Osteoblast (primary cell): ENCODE data around the gene NHLRC4. TPM values are rescaled to one million over a fixed set of nuclear protein-coding genes. Genes with fewer than 3 reads are reported as not detected.

Experiments
- DNase-seq: peaks from one replicate; pipeline ENCODE4 v3.0.0; 2011; ENCODE audit warnings: low spot score, mixed read lengths; ENCODE audit not compliant: insufficient read length; ENCODE audit errors: missing footprints
- H2AFZ ChIP-seq: 2 replicates; pipeline ENCODE4 v1.6.0; 2011; ENCODE audit warnings: mild to moderate bottlenecking, low read length
- H3K27ac ChIP-seq: 2 replicates; pipeline ENCODE4 v1.5.1; 2011; ENCODE audit warnings: mild to moderate bottlenecking, low read depth, low read length, moderate library complexity
- H3K27me3 ChIP-seq: 2 replicates; pipeline ENCODE4 v1.6.0; 2012; ENCODE audit warnings: mild to moderate bottlenecking, control low read depth, inconsistent platforms, low read length, moderate library complexity; ENCODE audit not compliant: insufficient read depth
- H3K36me3 ChIP-seq: 2 replicates; pipeline ENCODE4 v1.5.1; 2011; ENCODE audit warnings: mild to moderate bottlenecking, low read length, control low read depth, moderate library complexity; ENCODE audit not compliant: insufficient read depth
- H3K4me1 ChIP-seq: 2 replicates; pipeline ENCODE4 v1.5.1; 2011; ENCODE audit warnings: mild to moderate bottlenecking, low read length, control low read depth, moderate library complexity; ENCODE audit not compliant: insufficient read depth
- H3K4me2 ChIP-seq: 2 replicates; pipeline ENCODE4 v1.6.0; 2011; ENCODE audit warnings: mild to moderate bottlenecking, low read length; ENCODE audit not compliant: insufficient read depth
- H3K4me3 ChIP-seq: fragments of 200-600 bp; sonication (generic); 3 replicates; pipeline ENCODE4 v1.5.1; 2012; ENCODE audit warnings: mild to moderate bottlenecking, low read length, inconsistent platforms; ENCODE audit not compliant: insufficient read depth
- H3K79me2 ChIP-seq: 2 replicates; pipeline ENCODE4 v1.6.0; 2012; ENCODE audit warnings: mild to moderate bottlenecking, low read length, control low read depth, inconsistent platforms; ENCODE audit not compliant: insufficient read depth
- H3K9me3 ChIP-seq: 2 replicates; pipeline ENCODE4 v1.5.1; 2011; ENCODE audit warnings: low read depth, low read length, control low read depth
- H4K20me1 ChIP-seq: 2 replicates; pipeline ENCODE4 v1.6.0; 2012; ENCODE audit warnings: mild to moderate bottlenecking, low read length, control low read depth; ENCODE audit not compliant: insufficient read depth
- total RNA-seq: library from RNA; depleted of rRNA; stranded (reverse); fragments of >200 nt; gene quantifications from 2 replicates; pipeline ENCODE4 v1.2.3, GENCODE V29; 2012
- TF ChIP-seq, protein P1 (sequence below): IDR thresholded peaks from 2 replicates; pipeline ENCODE4 v1.5.1; 2011; ENCODE audit warnings: mild to moderate bottlenecking, low read depth, low read length, moderate library complexity; ENCODE audit errors: extremely low read depth

NHLRC4 gene
- total RNA-seq, 1 donor = 2.2 TPM

DNA sequence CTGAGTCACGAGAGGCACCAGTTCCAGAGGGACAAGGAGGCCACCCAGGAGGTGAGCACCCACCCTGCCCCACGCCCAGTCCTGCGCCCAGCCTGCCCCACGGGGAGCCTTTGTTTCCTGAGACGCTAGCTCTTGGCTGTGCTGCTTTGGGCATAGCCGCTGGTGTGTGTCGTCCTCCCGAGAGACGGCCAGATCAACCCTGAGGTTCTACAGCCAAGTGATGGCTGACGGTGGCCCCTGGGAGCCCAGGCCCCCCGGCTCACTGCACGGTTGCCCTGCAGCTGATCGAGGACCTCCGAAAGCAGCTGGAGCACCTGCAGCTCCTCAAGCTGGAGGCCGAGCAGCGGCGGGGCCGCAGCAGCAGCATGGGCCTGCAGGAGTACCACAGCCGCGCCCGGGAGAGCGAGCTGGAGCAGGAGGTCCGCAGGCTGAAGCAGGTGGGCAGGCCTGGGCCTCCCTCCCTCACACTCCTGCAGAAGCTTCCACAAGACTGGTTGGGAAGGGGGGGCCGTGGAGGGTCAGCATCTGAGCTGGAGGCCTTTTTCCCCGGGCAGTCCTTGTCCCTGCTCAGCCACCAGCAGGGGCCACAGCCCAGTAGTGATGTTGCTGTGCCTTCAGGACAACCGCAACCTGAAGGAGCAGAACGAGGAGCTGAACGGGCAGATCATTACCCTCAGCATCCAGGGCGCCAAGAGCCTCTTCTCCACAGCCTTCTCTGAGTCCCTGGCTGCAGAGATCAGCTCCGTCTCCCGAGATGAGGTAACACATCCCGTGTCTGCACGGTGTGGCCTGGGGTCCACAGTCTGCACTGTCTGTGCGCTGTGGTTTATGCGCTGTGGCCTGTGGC is 46.7 kb upstream of the NHLRC4 start:
- no peak for DNase-seq
- Histone ChIP-seq H3K27me3 (no peaks in the 10 kb centered on the region), H3K79me2 (peaks cover 9% of the 10 kb centered on the region), H3K9me3 (no peaks in the 10 kb centered on the region), H3K27ac (no peak overlapping the region), H2AFZ (no peak overlapping the region), H3K4me1 (peaks cover 3% of the 10 kb centered on the region), H3K4me3 (no peak overlapping the region), H3K4me2 (no peak overlapping the region), H3K36me3 (peaks cover 19% of the 10 kb centered on the region), H4K20me1 (peaks cover 8% of the 10 kb centered on the region)
- TF ChIP-seq, protein P1, sequence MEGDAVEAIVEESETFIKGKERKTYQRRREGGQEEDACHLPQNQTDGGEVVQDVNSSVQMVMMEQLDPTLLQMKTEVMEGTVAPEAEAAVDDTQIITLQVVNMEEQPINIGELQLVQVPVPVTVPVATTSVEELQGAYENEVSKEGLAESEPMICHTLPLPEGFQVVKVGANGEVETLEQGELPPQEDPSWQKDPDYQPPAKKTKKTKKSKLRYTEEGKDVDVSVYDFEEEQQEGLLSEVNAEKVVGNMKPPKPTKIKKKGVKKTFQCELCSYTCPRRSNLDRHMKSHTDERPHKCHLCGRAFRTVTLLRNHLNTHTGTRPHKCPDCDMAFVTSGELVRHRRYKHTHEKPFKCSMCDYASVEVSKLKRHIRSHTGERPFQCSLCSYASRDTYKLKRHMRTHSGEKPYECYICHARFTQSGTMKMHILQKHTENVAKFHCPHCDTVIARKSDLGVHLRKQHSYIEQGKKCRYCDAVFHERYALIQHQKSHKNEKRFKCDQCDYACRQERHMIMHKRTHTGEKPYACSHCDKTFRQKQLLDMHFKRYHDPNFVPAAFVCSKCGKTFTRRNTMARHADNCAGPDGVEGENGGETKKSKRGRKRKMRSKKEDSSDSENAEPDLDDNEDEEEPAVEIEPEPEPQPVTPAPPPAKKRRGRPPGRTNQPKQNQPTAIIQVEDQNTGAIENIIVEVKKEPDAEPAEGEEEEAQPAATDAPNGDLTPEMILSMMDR = no peak

DNA sequence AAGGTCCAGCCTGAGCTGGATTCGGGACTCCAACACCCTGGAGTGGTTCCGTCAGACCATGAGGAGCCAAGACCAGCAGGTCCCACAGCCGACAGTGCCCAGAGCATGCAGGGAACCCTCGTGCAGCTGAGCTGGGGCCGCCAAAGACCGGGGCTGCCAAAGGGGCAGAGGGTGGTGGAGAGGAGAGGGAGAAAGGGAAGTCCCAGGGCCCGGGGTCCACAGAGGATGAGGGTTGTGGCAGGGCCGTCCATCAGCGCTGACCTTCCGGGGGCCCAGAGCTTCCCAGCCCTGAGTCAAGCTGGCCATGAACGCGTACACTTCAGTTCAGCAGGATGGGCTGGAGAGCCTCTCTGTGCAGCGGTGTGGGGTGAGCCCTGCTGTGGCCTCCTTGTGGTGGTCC is 46.0 kb upstream of the NHLRC4 start:
- TF ChIP-seq, protein P1 = no peak
- no peak overlapping the region for H3K4me2 ChIP-seq

DNA sequence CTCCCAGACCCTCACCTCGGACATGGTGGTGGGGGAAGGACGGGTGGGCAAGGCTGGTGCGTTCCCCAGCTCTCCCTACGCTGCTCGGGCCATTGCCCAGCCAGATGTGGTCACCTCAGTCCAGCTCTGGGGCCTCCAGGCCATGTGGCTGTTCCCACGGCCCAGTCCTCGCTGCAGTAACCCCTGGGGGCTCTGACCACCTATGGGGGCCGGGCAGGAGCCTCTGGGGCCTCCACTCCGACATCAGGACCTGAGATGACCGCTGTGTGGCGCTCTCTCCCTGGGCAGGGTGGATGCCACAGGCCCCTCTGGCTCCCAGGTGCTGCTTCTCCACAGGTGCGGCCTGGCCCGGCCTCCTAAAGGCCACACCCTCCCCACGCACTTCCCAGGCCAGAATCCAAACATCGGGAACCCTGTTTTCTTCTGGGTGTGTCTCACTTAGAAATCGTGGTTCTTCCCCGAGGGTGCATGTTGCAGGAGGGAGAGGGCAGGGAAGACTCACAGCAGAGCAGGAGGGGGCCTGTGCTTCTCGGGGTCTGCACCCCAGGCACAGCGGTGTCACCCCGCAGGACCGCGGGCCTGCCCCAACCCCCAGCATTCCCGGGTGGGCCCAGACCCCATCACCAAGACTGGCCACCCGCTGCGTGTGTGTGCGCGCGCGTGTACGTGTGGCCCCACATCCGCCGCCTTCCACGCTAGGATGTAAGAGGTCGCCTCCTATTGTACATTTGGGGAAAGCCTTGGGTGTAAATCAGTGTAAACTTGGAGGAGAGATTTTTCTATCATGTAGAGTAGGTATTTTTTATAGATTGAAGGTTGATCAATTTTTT is 45.2 kb upstream of the NHLRC4 start:
- Histone ChIP-seq H2AFZ (no peak overlapping the region), H3K4me2 (no peak overlapping the region), H4K20me1 (peaks cover 21% of the 10 kb centered on the region), H3K27me3 (no peaks in the 10 kb centered on the region), H3K36me3 (peaks cover 14% of the 10 kb centered on the region), H3K27ac (no peak overlapping the region), H3K79me2 (peaks cover 19% of the 10 kb centered on the region), H3K9me3 (no peaks in the 10 kb centered on the region), H3K4me1 (peaks cover 18% of the 10 kb centered on the region), H3K4me3 (no peak overlapping the region)
- no peak for DNase-seq
- TF ChIP-seq, protein P1 = no peak

More for the DNA sequence above, 46.0 kb upstream of the NHLRC4 start:
- no peak for DNase-seq
- H3K9me3 ChIP-seq = no peaks in the 10 kb centered on the region
- no peak overlapping the region for H2AFZ ChIP-seq
- H3K4me3 ChIP-seq = no peak overlapping the region
- H3K79me2 ChIP-seq = peaks cover 12% of the 10 kb centered on the region
- peaks cover 11% of the 10 kb centered on the region for H3K4me1 ChIP-seq
- H4K20me1 ChIP-seq = peaks cover 15% of the 10 kb centered on the region
- peaks cover 17% of the 10 kb centered on the region for H3K36me3 ChIP-seq
- H3K27ac ChIP-seq = no peak overlapping the region
- H3K27me3 ChIP-seq = no peaks in the 10 kb centered on the region
